ENCODE data around the gene PATZ1. TPM values are rescaled to one million over a fixed set of nuclear protein-coding genes. Genes with fewer than 3 reads are reported as not detected.

PATZ1 gene
- total and polyA plus RNA-seq, 2 of the 8 experiments (the other 6 are each of a cell fraction or from before 2014, with no cell fraction given): 62.1 to 70.9 TPM

DNA sequence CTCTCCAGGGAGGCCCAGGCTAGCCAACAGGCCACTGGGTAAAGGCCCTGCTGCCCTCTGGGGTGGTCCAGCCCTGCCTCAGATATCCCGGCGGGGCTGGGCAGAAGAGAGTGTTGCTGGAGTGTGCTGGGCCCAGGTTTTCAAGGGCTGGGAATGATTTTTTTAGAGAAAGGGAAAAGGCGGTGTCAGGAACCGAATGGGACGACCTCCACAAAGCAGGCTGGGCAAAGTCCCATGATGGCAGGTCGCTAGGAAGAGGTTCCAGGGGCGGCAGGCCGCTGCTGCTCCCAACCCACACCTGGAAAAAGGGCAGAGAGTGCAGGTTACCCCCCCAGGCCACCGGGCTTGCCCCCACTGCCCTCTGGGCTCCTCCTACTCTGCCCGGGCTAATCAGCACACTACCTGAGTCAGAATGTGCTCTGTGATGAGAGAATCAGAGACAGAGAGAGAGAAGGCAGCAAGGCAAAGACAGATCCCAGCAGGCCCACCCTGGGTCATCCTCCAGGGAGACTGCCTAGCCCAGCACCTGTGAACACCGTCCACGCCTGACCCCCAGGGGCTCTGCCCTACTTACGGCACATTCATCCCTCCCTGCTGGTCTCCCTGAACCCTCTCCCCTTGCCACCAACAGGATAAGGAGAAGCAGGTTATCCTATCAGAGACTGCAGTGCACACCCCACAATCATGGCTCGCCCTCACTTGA, 4.6 kb downstream of the PATZ1 start:
- no peak overlapping the region for H3K23ac ChIP-seq (ENCODE audit: insufficient read length)
- H3K18ac ChIP-seq (ENCODE audit: extremely low read depth, low read length): peak overlapping the region; percentile 72
- no peak overlapping the region for H2BK15ac ChIP-seq (ENCODE audit: low read length)
- peak overlapping the region; percentile 92 for H2AK5ac ChIP-seq (ENCODE audit: low read depth, low read length)
- peaks cover 8 to 66% (median 22%) of the 10 kb centered on the region in 4 experiments; a peak in 7 of 8 replicates for H3K36me3 ChIP-seq (ENCODE audit: control insufficient read depth in 2 of 4, insufficient read depth in 4 of 4, low read length in 3 of 4)
- no peak for FAIRE-seq
- H4K8ac ChIP-seq (ENCODE audit: extremely low read depth, insufficient read depth, low read length): no peak overlapping the region
- peaks cover 2 to 21% of the 10 kb centered on the region in 2 experiments for H4K20me1 ChIP-seq (replicated peaks in 1 of 2; ENCODE audit: control insufficient read depth in 1 of 2, insufficient read depth in 2 of 2, low read length in 2 of 2)
- H3K23me2 ChIP-seq (ENCODE audit: low read depth, low read length): peaks cover 25% of the 10 kb centered on the region
- ChIA-PET POLR2A (ENCODE audit: partially characterized antibody) (interaction anchor here (0.6 to 9.4 kb wide), 7 partner anchors 11 to 64 kb away, joined by 3 to 116 read pairs (median 5); partner anchors contain the start of gene PIK3IP1), CTCF (ENCODE audit: partially characterized antibody) (interaction anchor here (0.8 to 1.3 kb wide), 2 partner anchors 28 to 184 kb away, joined by 3 read pairs; no protein-coding TSS in a partner anchor)
- no peaks in the 10 kb centered on the region for H3K27me3 ChIP-seq (replicated peaks in 1 of 4; ENCODE audit: control insufficient read depth in 3 of 4, extremely low read depth in 1 of 4, insufficient read depth in 3 of 4, low read length in 3 of 4)
- no peak overlapping the region for H4K5ac ChIP-seq (ENCODE audit: insufficient read length, low read depth, low read length)
- peak overlapping the region; percentile 84 for H2BK5ac ChIP-seq (ENCODE audit: low read depth, low read length)
- H3K79me1 ChIP-seq (ENCODE audit: low read depth, low read length): peaks cover 33% of the 10 kb centered on the region
- H3K4me3 ChIP-seq (ENCODE audit: extremely low read depth in 1 of 4, insufficient read depth in 2 of 4, low read depth in 3 of 4, low read length in 4 of 4): peak overlapping the region in 3 of 4 experiments; percentile 15 to 93 (median 17); a peak in 4 of 8 replicates
- no peak for DNase-seq (ENCODE audit: low read depth in 1 of 2, low spot score in 2 of 2)
- H4K91ac ChIP-seq (replicated peaks; ENCODE audit: insufficient read length, low read length): no peak overlapping the region
- H3K9ac ChIP-seq (replicated peaks in 1 of 4; ENCODE audit: extremely low read depth in 1 of 4, low read depth in 3 of 4, low read length in 3 of 4): peak overlapping the region in 2 of 4 experiments; percentile 82 to 87; a peak in 3 of 7 replicates
- H3K9me3 ChIP-seq (ENCODE audit: insufficient read depth in 2 of 2, low read depth in 1 of 2, low read length in 1 of 2): no peaks in the 10 kb centered on the region
- peak overlapping the region; percentile 93; the same call in 1 of the 2 replicates for H3K27ac ChIP-seq (ENCODE audit: low read depth, low read length)
- H3K4ac ChIP-seq (replicated peaks; ENCODE audit: insufficient read length, low read depth, low read length): no peak overlapping the region
- 91% methylated on average over 14 of the region's 14 CpGs; no CpG with 5 or more reads in 1 of the 2 experiments for WGBS, 2 experiments (ENCODE audit: extremely low coverage in 1 of 2, insufficient coverage in 1 of 2, insufficient read length in 1 of 2, insufficient replicate concordance in 2 of 2, low coverage in 1 of 2, low lambda C conversion rate in 2 of 2, missing lambda C conversion rate in 1 of 2)
- H2BK12ac ChIP-seq (ENCODE audit: low read depth, low read length): peak overlapping the region; percentile 95; the same call in 1 of the 2 replicates
- H3K79me2 ChIP-seq (ENCODE audit: control insufficient read depth in 1 of 2, insufficient read depth in 2 of 2, low read length in 2 of 2): peaks cover 4 to 82% of the 10 kb centered on the region in 2 experiments; a peak in 3 of 4 replicates
- no peak overlapping the region for H3K14ac ChIP-seq (ENCODE audit: insufficient read length)
- no peak overlapping the region for H2BK120ac ChIP-seq (replicated peaks; ENCODE audit: low read depth, low read length)
- H2BK20ac ChIP-seq (ENCODE audit: low read length): no peak overlapping the region; the same call in 1 of the 2 replicates
- no peak overlapping the region for H3K56ac ChIP-seq (replicated peaks; ENCODE audit: insufficient read length, low read depth, low read length)
- H3K4me1 ChIP-seq (replicated peaks in 1 of 4; ENCODE audit: control insufficient read depth in 3 of 4, insufficient read depth in 4 of 4, low read length in 3 of 4): peaks cover 0 to 50% (median 37%) of the 10 kb centered on the region in 4 experiments; a peak in 6 of 7 replicates
- H3K4me2 ChIP-seq (ENCODE audit: insufficient read depth in 1 of 2, low read depth in 2 of 2, low read length in 2 of 2): peak overlapping the region; percentile 82 to 95
- no peak overlapping the region for H2AFZ ChIP-seq (ENCODE audit: low read length)
- TF ChIP-seq BACH1 (IDR thresholded peaks at IDR 0.05; ENCODE audit: low read length) (no peak), NANOG (IDR thresholded peaks at IDR 0.05; ENCODE audit: insufficient read depth, low read depth, low read length, poor library complexity, severe bottlenecking) (no peak), CBX5 (IDR thresholded peaks at IDR 0.05; ENCODE audit: low read depth, low read length) (no peak), GABPA (IDR thresholded peaks at IDR 0.05; ENCODE audit: borderline replicate concordance, insufficient read depth, low read length) (no peak), SP4 (IDR thresholded peaks at IDR 0.05; ENCODE audit: low read length) (no peak), RAD21 (IDR thresholded peaks at IDR 0.05 in 1 of 2, conservative IDR thresholded peaks at IDR 0.05 in 1 of 2; ENCODE audit: low read depth in 2 of 2, low read length in 2 of 2) (no peak), CHD1 (IDR thresholded peaks at IDR 0.05; ENCODE audit: low read depth, low read length) (no peak), CEBPB (IDR thresholded peaks at IDR 0.05; ENCODE audit: low read depth, low read length) (no peak), CTBP2 (IDR thresholded peaks at IDR 0.05; ENCODE audit: borderline replicate concordance, insufficient read depth, insufficient read length, low read length) (no peak), SRF (IDR thresholded peaks at IDR 0.05; ENCODE audit: low read depth, low read length) (no peak), HDAC2 (IDR thresholded peaks at IDR 0.05; ENCODE audit: borderline replicate concordance in 1 of 2, low read depth in 2 of 2, low read length in 2 of 2) (no peak)
